Tibial nerve (tissue), 4 donors: ENCODE data around the gene CD244.

ENCODE experiments used
- CTCF ChIP-seq, 5 experiments: fragments of 200-600 bp in 3 of 5; fragments of 450-650 bp in 2 of 5; sonication (generic) in 3 of 5; IDR thresholded peaks; one replicate each; pipeline ENCODE4 v1.5.1; 2016 to 2019; ENCODE audit warnings: antibody characterized with exemption in 5 of 5, mild to moderate bottlenecking in 3 of 5, moderate library complexity in 2 of 5
- EP300 ChIP-seq, 2 donors: sonication (generic); formaldehyde crosslinking; IDR thresholded peaks; one replicate each; pipeline ENCODE4 v1.6.1; 2017; ENCODE audit warnings: antibody characterized with exemption in 2 of 2, mild to moderate bottlenecking in 1 of 2
- POLR2A ChIP-seq, 2 donors: fragments of 450-650 bp; IDR thresholded peaks; one replicate each; pipeline ENCODE4 v1.6.1; 2017; ENCODE audit warnings: antibody characterized with exemption in 2 of 2, mild to moderate bottlenecking in 2 of 2, moderate library complexity in 2 of 2

GRCh38 chr1:160879056-160879455 lies 16.4 kb upstream of the CD244 start:
- no peak for TF ChIP-seq CTCF (IDR thresholded peaks at IDR 0.05)
- no peak for TF ChIP-seq EP300 (IDR thresholded peaks at IDR 0.05)
- no peak for TF ChIP-seq POLR2A (IDR thresholded peaks at IDR 0.05)
